HEK293 (cell line): ENCODE data around the gene C19orf18.

Experiments
- CTCF ChIA-PET: fragments of 350-600 bp; formaldehyde crosslinking; extraction: SDS; loops from one replicate; lab custom pipeline; 2021; ENCODE audit warnings: antibody characterized with exemption; lab: Yijun Ruan, JAX
- POLR2A ChIA-PET: fragments of 300-600 bp; formaldehyde crosslinking; extraction: SDS; loops from one replicate; lab custom pipeline; 2020; ENCODE audit warnings: antibody characterized with exemption, inconsistent platforms; lab: Yijun Ruan, JAX
- H3K27ac ChIP-seq: fragments of 200-500 bp; sonication (Bioruptor generic); 2 replicates; pipeline ENCODE4 v1.5.1; 2014; ENCODE audit warnings: low read depth, low read length, control low read depth, inconsistent platforms; ENCODE audit errors: extremely low read depth
- H3K36me3 ChIP-seq, 2 experiments: fragments of 200-500 bp in 1 of 2; sonication (Bioruptor generic) in 1 of 2; 1 replicate in 1 of 2; 2 replicates in 1 of 2; pipeline ENCODE4 v1.5.1; 2014 to 2017; ENCODE audit warnings: inconsistent platforms in 2 of 2, low read length in 2 of 2; ENCODE audit not compliant: control insufficient read depth in 2 of 2, insufficient read depth in 1 of 2
- H3K4me1 ChIP-seq: fragments of 200-500 bp; sonication (Bioruptor generic); 2 replicates; pipeline ENCODE4 v1.5.1; 2014; ENCODE audit warnings: mild to moderate bottlenecking, low read length, inconsistent platforms; ENCODE audit not compliant: control insufficient read depth, insufficient read depth
- H3K4me3 ChIP-seq: 2 replicates; pipeline ENCODE4 v1.5.1; 2011; ENCODE audit warnings: low read depth, mild to moderate bottlenecking, control low read depth, low read length, moderate library complexity
- H3K9me3 ChIP-seq: fragments of 200-500 bp; sonication (Bioruptor generic); 2 replicates; pipeline ENCODE4 v1.5.1; 2014; ENCODE audit warnings: low read depth, low read length, inconsistent platforms; ENCODE audit not compliant: control insufficient read depth, insufficient read depth
- HOXC10 ChIP-seq: sonication (generic); formaldehyde crosslinking; IDR thresholded peaks from 2 replicates; pipeline ENCODE4 v1.8.1; 2023; ENCODE audit warnings: mild to moderate bottlenecking, missing genetic modification reagents
- KLF8 ChIP-seq: fragments of 450-650 bp; formaldehyde crosslinking; IDR thresholded peaks from 2 replicates; pipeline ENCODE4 v1.5.1; 2016; ENCODE audit warnings: missing biosample characterization, missing genetic modification characterization
- SP2 ChIP-seq: fragments of 450-650 bp; formaldehyde crosslinking; IDR thresholded peaks from 2 replicates; pipeline ENCODE4 v1.5.1; 2016; ENCODE audit warnings: missing biosample characterization, missing genetic modification characterization
- YY1 ChIP-seq: fragments of 450-650 bp; formaldehyde crosslinking; IDR thresholded peaks from 2 replicates; pipeline ENCODE4 v1.5.1; 2018; ENCODE audit warnings: missing biosample characterization, missing genetic modification characterization
- ZBTB11 ChIP-seq: fragments of 450-650 bp; formaldehyde crosslinking; conservative IDR thresholded peaks from 2 replicates; pipeline ENCODE4 v1.5.1; 2016; ENCODE audit warnings: low read depth, missing biosample characterization, missing genetic modification characterization
- ZNF10 ChIP-seq: fragments of 450-650 bp; formaldehyde crosslinking; IDR thresholded peaks from 2 replicates; pipeline ENCODE4 v1.5.1; 2017; ENCODE audit warnings: missing biosample characterization, missing genetic modification characterization
- ZNF292 ChIP-seq: fragments of 450-650 bp; formaldehyde crosslinking; IDR thresholded peaks from 2 replicates; pipeline ENCODE4 v1.5.1; 2016; ENCODE audit warnings: low read depth, missing biosample characterization, missing genetic modification characterization, borderline replicate concordance
- ZNF626 ChIP-seq: fragments of 450-650 bp; sonication (Bioruptor Pico); formaldehyde crosslinking; IDR thresholded peaks from 2 replicates; pipeline ENCODE4 v1.5.1; 2018; ENCODE audit warnings: missing biosample characterization, missing genetic modification characterization, inconsistent platforms
- ZNF670 ChIP-seq: fragments of 450-650 bp; formaldehyde crosslinking; IDR thresholded peaks from 2 replicates; pipeline ENCODE4 v1.5.1; 2016; ENCODE audit warnings: missing biosample characterization, missing genetic modification characterization, low read depth
- ZNF76 ChIP-seq: fragments of 450-650 bp; formaldehyde crosslinking; IDR thresholded peaks from 2 replicates; pipeline ENCODE4; 2016; ENCODE audit warnings: low read depth, missing biosample characterization, missing genetic modification characterization, borderline replicate concordance
- ZSCAN30 ChIP-seq: fragments of 450-650 bp; IDR thresholded peaks from 2 replicates; pipeline ENCODE4 v1.5.1; 2018; ENCODE audit warnings: missing biosample characterization, mild to moderate bottlenecking, missing genetic modification characterization, moderate library complexity

The C19orf18 gene

GRCh38 chr19:57916168-57916995, 58.0 kb downstream of the C19orf18 start, which contains the start of gene ZNF417 (continued):
- peak; percentile 77 for TF ChIP-seq ZBTB11
- TF ChIP-seq SP2 = peak; percentile 81
- peak; percentile 96 for TF ChIP-seq ZNF76 (tag by site-specific recombination)
- TF ChIP-seq KLF8 (tag by site-specific recombination) = peak; percentile 47; the same call in 1 of the 2 replicates
- 0 out of 2 replicates have a peak, but pooled peaks have one; percentile 21 for TF ChIP-seq ZSCAN30 (tag by site-specific recombination)
- TF ChIP-seq ZNF10 (tag by site-specific recombination) = peak; percentile 36; the same call in 1 of the 2 replicates
- TF ChIP-seq YY1 (tag by site-specific recombination) = peak; percentile 72
- TF ChIP-seq HOXC10 (CRISPR knock-in tag) = peak; percentile 99
- TF ChIP-seq, all 188 proteins: peak for 43; not testable (repeated sequence) for 145

- no peak overlapping the region for H3K4me3 ChIP-seq
Observed at GRCh38 chr19:57914531-57914930, 59.8 kb downstream of the C19orf18 start.

More at GRCh38 chr19:57914531-57914930, 59.8 kb downstream of the C19orf18 start:
- Histone ChIP-seq H3K9me3 (no peaks in the 10 kb centered on the region; the same call in none of the 2 replicates), H3K27ac (no peak overlapping the region), H3K36me3 (peaks cover 23 to 49% of the 10 kb centered on the region in 2 experiments; a peak in 2 of 3 replicates), H3K4me1 (no peaks in the 10 kb centered on the region; the same call in 1 of the 2 replicates)
- CTCF ChIA-PET = interaction anchor here (0.6 kb wide), 1 partner anchor 525 kb away, joined by 3 read pairs; the partner anchor contains the start of gene ZNF548
- POLR2A ChIA-PET = no interaction called here
- TF ChIP-seq ZNF670 (tag by site-specific recombination) (no peak), ZNF292 (tag by site-specific recombination) (no peak), ZNF626 (no peak), KLF8 (tag by site-specific recombination) (no peak)
